Astrocyte (in vitro differentiated cells and primary cell): ENCODE measurements around the gene PERM1. TPM values are rescaled to one million over a fixed set of nuclear protein-coding genes. Genes with fewer than 3 reads are reported as not detected.

Experiments
- DNase-seq: peaks from one replicate; pipeline ENCODE4 v3.0.0-alpha.2; 2010; ENCODE audit warnings: low read depth
- FAIRE-seq: peaks from 2 replicates; lab custom pipeline; 2011; peaks lifted over from hg19 to GRCh38; lab: Jason Lieb, UNC
- H2AFZ ChIP-seq: 2 replicates; pipeline ENCODE4 v1.6.0; 2012; ENCODE audit warnings: low read depth, low read length, inconsistent platforms
- H3K27ac ChIP-seq: 2 replicates; pipeline ENCODE4 v1.5.1; 2011; ENCODE audit warnings: low read depth, low read length, inconsistent platforms
- H3K27me3 ChIP-seq: 2 replicates; pipeline ENCODE4 v1.6.0; 2011; ENCODE audit warnings: low read length, inconsistent platforms; ENCODE audit not compliant: insufficient read depth
- H3K36me3 ChIP-seq: 2 replicates; pipeline ENCODE4 v1.5.1; 2011; ENCODE audit warnings: low read length, inconsistent platforms; ENCODE audit not compliant: insufficient read depth
- H3K4me1 ChIP-seq: 2 replicates; pipeline ENCODE4 v1.5.1; 2011; ENCODE audit warnings: low read length, inconsistent platforms; ENCODE audit not compliant: insufficient read depth
- H3K4me2 ChIP-seq: 2 replicates; pipeline ENCODE4 v1.6.0; 2012; ENCODE audit warnings: low read length, inconsistent platforms
- H3K4me3 ChIP-seq: 2 replicates; pipeline ENCODE4 v1.5.1; 2011; ENCODE audit warnings: low read depth, mild to moderate bottlenecking, low read length, inconsistent platforms; ENCODE audit not compliant: insufficient read depth
- H3K79me2 ChIP-seq: 2 replicates; pipeline ENCODE4 v1.6.0; 2012; ENCODE audit warnings: mild to moderate bottlenecking, low read length, inconsistent platforms; ENCODE audit not compliant: insufficient read depth
- H3K9ac ChIP-seq: 2 replicates; pipeline ENCODE4 v1.6.0; 2012; ENCODE audit warnings: mild to moderate bottlenecking, low read length, inconsistent platforms
- H3K9me3 ChIP-seq: 2 replicates; pipeline ENCODE4 v1.5.1; 2012; ENCODE audit warnings: low read depth, mild to moderate bottlenecking, low read length, inconsistent platforms; ENCODE audit not compliant: insufficient read depth
- H4K20me1 ChIP-seq: 2 replicates; pipeline ENCODE4 v1.6.0; 2012; ENCODE audit warnings: low read length, inconsistent platforms; ENCODE audit not compliant: insufficient read depth
- H3K27ac Mint-ChIP-seq: one replicate; pipeline ENCODE4 v1.8.0; 2021; ENCODE audit warnings: mild to moderate bottlenecking, mixed read lengths; ENCODE audit not compliant: unreplicated experiment
- H3K27me3 Mint-ChIP-seq: one replicate; pipeline ENCODE4 v1.8.0; 2021; ENCODE audit warnings: low read depth, mixed read lengths; ENCODE audit not compliant: unreplicated experiment
- H3K36me3 Mint-ChIP-seq: one replicate; pipeline ENCODE4 v1.8.0; 2021; ENCODE audit warnings: low read depth, mixed read lengths; ENCODE audit not compliant: unreplicated experiment
- H3K4me1 Mint-ChIP-seq: one replicate; pipeline ENCODE4 v1.8.0; 2021; ENCODE audit warnings: low read depth, mixed read lengths; ENCODE audit not compliant: unreplicated experiment
- H3K4me3 Mint-ChIP-seq: one replicate; pipeline ENCODE4 v1.8.0; 2021; ENCODE audit warnings: mild to moderate bottlenecking, moderate library complexity, mixed read lengths; ENCODE audit not compliant: unreplicated experiment
- H3K9me3 Mint-ChIP-seq: one replicate; pipeline ENCODE4 v1.8.0; 2021; ENCODE audit warnings: mild to moderate bottlenecking, mixed read lengths; ENCODE audit not compliant: unreplicated experiment
- CTCF ChIP-seq: IDR thresholded peaks from 2 replicates; pipeline ENCODE4 v1.5.1; 2011; ENCODE audit warnings: low read depth, mild to moderate bottlenecking, inconsistent platforms, low read length, moderate library complexity; ENCODE audit not compliant: insufficient read depth
- EZH2 ChIP-seq: IDR thresholded peaks from 2 replicates; pipeline ENCODE4 v1.6.1; 2012; ENCODE audit warnings: mild to moderate bottlenecking, low read length, inconsistent platforms; ENCODE audit not compliant: insufficient read depth
- total RNA-seq: library from RNA; stranded (reverse); gene quantifications from 2 replicates; pipeline ENCODE4 v1.2.1, GENCODE V29; 2021

PERM1 gene
- total RNA-seq, 1 donor from 2014 or later, result 0.20 TPM

GRCh38 chr1:998995-999724 lies 17.3 kb upstream of the PERM1 start:
- Mint-ChIP-seq H3K4me3 (peak overlapping the region; percentile 79), H3K27ac (no peak overlapping the region), H3K4me1 (peaks cover 9% of the 10 kb centered on the region), H3K9me3 (no peaks in the 10 kb centered on the region), H3K27me3 (no peaks in the 10 kb centered on the region), H3K36me3 (peaks cover 8% of the 10 kb centered on the region)
- Histone ChIP-seq H2AFZ (no peak overlapping the region), H3K4me1 (peaks cover 14% of the 10 kb centered on the region), H3K9me3 (no peaks in the 10 kb centered on the region), H4K20me1 (peaks cover 27% of the 10 kb centered on the region), H3K9ac (peak overlapping the region; percentile 97), H3K4me3 (peak overlapping the region; percentile 59), H3K27me3 (no peaks in the 10 kb centered on the region), H3K4me2 (peak overlapping the region; percentile 95), H3K27ac (peak overlapping the region; percentile 42), H3K36me3 (no peaks in the 10 kb centered on the region), H3K79me2 (no peaks in the 10 kb centered on the region)
- no peak for DNase-seq
- peak; percentile 78 for TF ChIP-seq EZH2
- TF ChIP-seq CTCF, result no peak
- no peak for FAIRE-seq

GRCh38 chr1:998745-998994 lies 16.8 kb upstream of the PERM1 start:
- H4K20me1 ChIP-seq, result peaks cover 25% of the 10 kb centered on the region
- DNase-seq (no peak), FAIRE-seq (no peak)
- H3K79me2 ChIP-seq, result no peaks in the 10 kb centered on the region
- peak overlapping the region; percentile 59 for H3K4me3 ChIP-seq
- Mint-ChIP-seq H3K27ac (no peak overlapping the region), H3K27me3 (no peaks in the 10 kb centered on the region), H3K4me1 (peaks cover 9% of the 10 kb centered on the region), H3K36me3 (peaks cover 8% of the 10 kb centered on the region), H3K9me3 (no peaks in the 10 kb centered on the region), H3K4me3 (peak overlapping the region; percentile 70)
- peak overlapping the region; percentile 95 for H3K4me2 ChIP-seq
- no peak overlapping the region for H2AFZ ChIP-seq
- no peaks in the 10 kb centered on the region for H3K9me3 ChIP-seq
- H3K4me1 ChIP-seq, result peaks cover 14% of the 10 kb centered on the region
- TF ChIP-seq CTCF (no peak), EZH2 (no peak)
- peak overlapping the region; percentile 97 for H3K9ac ChIP-seq
- H3K27ac ChIP-seq, result no peak overlapping the region
- no peaks in the 10 kb centered on the region for H3K27me3 ChIP-seq
- no peaks in the 10 kb centered on the region for H3K36me3 ChIP-seq

- Mint-ChIP-seq H3K36me3 (peaks cover 7% of the 10 kb centered on the region), H3K4me1 (peaks cover 9% of the 10 kb centered on the region)
Observed at GRCh38 chr1:997993-998744, 16.3 kb upstream of the PERM1 start.

More at GRCh38 chr1:997993-998744, 16.3 kb upstream of the PERM1 start:
- Mint-ChIP-seq H3K4me3 (peak overlapping the region; percentile 77), H3K27me3 (no peaks in the 10 kb centered on the region), H3K27ac (no peak overlapping the region), H3K9me3 (no peaks in the 10 kb centered on the region)
- FAIRE-seq, result no peak
- peak overlapping the region; percentile 97 for H3K9ac ChIP-seq
- no peaks in the 10 kb centered on the region for H3K9me3 ChIP-seq
- no peaks in the 10 kb centered on the region for H3K36me3 ChIP-seq
- TF ChIP-seq CTCF (no peak), EZH2 (peak; percentile 34)
- no peak for DNase-seq
- peak overlapping the region; percentile 95 for H3K4me2 ChIP-seq
- no peak overlapping the region for H3K27ac ChIP-seq
- peaks cover 21% of the 10 kb centered on the region for H4K20me1 ChIP-seq
- peaks cover 14% of the 10 kb centered on the region for H3K4me1 ChIP-seq
- H3K79me2 ChIP-seq, result no peaks in the 10 kb centered on the region
- peak overlapping the region; percentile 59 for H3K4me3 ChIP-seq
- H3K27me3 ChIP-seq, result no peaks in the 10 kb centered on the region
- no peak overlapping the region for H2AFZ ChIP-seq
